ENCODE measurements around the gene MBOAT1.
A peak's percentile ranks its signal among the peaks of the same experiment; 100 is the strongest.
"Not testable (repeated sequence)": the region's sequence is repeated elsewhere in the genome, so short reads cannot be mapped to it uniquely, and the experiment has no call there.

The MBOAT1 gene

DNA sequence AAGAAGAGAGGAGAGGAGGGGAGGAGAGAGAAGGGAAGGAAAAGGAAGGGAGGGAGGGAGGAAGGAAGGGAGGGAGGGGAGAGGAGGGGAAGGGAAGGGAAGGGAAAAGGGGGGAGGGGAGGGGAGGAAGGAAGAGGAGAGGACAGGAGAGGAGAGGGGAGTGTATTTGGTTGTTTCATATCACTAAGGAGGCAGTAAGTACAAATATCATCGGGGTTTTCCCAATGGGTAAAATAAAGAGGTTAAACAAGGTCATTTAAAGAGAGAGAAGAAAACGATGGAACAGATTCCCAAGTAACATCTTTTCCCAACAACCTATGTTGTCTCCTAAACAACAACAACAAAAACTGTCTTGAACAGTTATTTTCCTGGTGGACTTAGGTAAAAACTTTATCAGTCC lies 43.6 kb downstream of the MBOAT1 start:
- no peak for DNase-seq

DNA sequence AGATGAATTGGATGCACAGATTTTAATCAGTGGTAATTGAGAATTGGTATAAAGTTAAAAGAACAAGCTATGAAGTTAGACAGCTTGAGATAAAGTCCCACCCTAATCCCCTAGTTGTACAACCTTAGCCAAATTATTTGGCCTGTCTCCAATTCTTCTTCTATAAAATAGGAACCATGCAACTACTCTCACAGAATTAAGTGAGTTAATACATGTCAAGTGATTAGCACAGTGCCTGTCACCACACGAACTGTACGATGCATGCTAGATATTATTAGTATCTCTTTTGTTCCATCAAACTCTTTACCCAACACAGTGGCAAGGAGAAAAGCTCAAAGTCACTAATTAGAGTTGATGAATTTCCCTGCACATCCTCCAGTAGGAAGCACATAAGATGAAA lies 44.7 kb downstream of the MBOAT1 start:
- DNase-seq, result no peak

DNA sequence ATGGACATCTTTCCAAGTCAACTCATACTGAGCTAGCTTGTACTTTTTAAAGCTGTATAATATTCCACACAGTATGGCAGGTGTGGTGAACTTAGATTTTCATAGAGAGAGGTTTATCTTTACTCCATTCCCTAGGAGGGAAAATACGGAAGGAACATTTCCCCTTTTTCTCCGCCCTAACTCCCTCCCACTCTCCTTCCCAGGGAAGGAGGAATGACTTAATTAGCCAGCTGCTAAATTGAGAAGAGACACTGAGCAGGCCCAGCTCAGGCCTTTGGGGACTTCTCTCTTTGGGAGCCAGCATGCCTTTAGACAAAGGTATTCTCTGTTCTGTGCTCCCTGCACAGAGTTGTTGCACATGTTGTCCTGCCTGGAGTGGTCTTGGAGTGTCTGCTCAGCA lies 46.1 kb downstream of the MBOAT1 start:
- no peak for DNase-seq

DNA sequence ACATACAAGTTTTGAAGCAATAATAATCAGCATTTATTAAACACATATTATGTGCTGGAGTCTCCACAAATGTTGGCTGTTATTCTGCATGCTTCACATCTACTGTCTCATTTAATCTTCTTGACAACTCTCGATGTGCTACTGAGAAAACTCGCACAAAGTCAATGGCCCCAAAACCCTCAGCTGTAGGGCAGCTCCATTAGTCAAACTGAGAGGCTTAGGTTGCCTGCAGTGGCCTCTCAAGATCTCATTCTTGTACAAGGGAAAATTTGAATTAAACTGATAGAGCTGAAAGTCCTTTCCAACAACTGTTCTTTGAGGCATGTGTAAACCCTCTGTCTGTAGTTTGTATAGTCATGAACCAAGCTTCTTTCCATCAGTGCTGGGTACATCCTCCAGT lies 49.8 kb downstream of the MBOAT1 start:
- no peak for DNase-seq

DNA sequence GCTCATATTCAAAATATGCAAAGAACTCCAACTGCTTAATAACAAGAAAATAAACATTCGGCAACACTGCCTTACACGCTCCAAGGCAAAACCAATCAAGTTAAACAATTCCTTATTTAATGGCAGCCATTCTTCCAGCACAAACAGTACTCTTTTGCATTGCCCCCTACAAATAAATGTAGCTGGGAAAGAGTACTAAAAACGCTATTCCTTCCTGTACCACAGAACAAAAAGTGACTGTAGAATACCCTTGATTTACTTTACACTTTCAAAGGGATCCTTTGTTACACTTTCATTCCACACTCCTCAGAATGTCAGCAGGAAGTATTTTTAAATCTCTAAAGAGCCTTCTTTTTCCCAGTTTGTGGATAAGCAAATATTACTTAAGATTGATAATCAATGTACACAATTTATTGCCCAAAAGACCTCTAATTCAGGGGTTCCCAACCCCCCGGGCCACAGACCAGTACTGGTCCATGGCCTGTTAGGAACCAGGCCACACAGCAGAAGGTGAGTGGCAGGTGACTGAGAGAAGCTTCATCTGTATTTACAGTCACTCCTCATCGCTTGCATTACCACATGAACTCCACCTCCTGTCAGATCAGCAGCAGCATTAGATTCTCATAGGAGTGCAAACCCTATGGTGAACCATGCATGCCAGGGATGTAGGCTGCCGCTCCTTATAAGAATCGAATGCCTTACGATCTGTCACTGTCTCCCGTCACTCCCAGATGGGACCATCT lies 51.6 kb downstream of the MBOAT1 start:
- DNase-seq, result peak; percentile 49

DNA sequence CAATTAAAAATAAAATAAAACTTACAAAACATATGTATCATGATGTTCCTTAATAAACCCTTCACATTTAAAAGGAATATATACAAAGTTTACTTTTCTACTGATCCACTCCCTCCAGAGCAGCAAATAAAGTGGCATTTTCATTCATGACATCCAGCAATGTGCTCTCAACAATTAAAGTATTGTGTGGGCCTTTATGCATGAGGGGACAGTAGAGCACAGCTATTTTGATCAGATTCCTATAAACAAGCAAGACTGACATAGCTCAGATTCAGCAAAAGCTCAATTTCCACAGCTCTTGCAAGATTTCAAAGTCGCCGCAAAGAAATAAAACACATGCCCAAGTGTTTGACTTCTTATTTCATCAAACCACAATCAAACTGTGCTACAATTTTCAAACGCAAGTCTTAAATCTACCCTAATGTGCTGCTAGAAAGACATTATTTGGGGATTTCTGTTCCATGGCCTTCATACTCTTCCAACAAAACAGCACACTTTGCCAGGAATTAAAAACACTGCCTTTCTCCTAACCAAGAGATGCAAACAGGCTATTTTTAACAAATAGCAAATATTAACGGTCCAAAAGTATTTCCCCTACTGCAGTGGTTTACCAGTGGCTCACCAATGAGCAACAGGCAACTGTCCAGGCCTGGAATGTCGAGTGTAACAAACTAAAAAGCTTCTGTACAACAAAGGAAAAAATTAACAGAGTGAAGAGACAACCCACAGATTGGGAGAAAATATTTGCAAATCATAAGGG lies 52.3 kb downstream of the MBOAT1 start:
- no peak for DNase-seq

DNA sequence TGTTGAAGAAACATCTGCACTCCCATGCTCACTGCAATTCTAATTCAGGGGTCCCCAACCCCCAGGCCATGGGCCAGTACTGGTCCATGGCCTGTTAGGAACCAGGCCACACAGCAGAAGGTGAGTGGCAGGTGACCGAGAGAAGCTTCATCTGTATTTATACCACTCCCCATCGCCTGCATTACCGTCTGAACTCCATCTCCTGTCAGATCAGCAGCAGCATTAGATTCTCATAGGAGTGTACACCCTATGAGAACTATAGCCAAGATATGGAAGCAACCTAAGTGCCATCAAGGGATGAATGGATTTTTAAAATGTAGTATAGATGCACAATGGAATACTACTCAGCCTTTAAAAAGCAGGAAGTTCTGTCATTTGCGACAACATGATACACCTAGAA lies 53.2 kb downstream of the MBOAT1 start:
- no peak for DNase-seq

DNA sequence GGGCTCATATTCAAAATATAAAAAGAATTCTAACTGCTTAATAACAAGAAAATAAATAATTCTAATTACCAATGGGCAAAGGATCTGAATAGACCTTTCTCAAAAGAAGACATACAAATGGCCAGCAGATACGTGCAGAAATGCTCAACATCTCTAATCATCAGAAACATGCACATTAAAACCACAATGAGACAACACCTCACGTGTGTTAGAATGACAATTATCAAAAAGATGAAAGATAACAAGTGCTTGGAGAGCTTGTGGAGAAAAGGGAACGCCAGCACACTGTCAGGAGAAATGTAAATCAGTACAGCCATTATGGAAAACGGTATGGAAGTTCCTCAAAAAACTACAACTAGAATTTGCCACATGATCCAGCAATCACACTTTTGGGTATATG lies 53.6 kb downstream of the MBOAT1 start:
- no peak for DNase-seq

DNA sequence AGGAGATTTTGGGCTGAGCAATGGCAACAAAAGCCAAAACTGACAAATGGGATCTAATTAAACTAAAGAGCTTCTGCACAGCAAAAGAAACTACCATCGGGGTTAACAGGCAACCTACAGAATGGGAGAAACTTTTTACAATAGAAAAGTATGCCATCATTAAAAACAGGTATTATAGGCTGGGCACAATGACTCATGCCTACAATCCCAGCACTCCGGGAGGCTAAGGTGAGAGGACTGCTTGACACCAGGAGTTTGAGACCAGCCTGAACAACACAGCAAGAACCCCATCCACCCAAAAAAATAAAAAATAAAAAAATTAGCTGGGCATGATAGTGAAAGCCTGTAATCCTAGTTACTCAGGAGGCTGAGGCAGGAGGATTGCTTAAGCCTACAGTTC lies 55.4 kb downstream of the MBOAT1 start:
- DNase-seq, result no peak

DNA sequence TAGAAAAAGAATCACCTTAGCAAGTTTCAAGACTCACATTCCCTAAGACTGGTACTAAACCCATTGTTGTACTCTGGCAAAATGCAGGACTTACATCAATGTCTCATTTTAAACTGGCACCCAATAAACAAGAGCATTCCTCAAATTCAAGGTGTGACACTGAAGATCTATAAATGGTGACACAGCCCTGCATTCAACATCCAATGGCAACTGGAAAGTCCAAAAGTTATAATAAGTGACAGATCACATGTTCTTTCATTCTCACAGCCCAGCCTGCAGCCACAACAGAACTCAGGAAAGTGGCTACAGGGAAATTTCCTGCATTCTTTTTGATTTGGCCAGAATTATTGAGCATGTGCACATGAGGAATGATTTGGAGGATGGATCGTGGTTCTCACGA lies 57.5 kb downstream of the MBOAT1 start:
- DNase-seq, result no peak

DNA sequence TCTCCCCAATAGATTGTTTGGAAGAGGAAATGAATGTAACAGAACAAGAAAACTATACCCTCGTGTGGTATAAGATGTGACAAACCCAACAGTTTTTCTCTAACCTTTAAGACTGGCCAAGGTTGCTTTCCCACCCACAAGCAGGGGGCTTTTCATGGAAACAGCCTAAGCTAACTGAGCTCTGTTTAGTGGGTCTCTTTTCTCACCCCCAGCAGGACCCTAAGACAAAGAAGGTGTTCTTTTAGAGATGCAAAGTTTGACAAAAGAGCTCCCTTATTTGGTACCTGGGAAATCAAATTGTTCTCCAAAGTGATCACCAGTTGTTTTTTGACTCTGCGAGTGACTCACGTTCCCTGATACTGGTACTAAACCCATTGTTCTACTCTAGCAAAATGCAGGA lies 59.1 kb downstream of the MBOAT1 start:
- DNase-seq, result no peak

DNA sequence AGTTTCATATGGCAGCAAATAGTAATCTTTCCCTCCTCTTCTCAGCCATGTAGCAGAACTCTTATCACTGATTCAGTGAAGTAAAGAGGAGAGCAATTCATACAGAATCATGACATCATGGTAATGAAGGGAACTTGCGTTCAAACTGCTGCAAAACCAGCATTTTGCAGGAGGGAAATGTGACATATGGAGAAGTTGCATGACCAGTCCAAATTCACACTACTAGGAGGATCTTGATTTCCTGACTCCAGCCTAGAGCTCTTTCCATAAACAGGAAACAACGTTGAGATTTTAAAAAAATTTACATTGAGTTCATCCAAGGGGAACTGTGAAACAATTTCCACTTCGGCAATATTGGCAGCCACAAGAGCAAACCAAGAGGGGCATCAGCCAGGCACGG lies 63.8 kb downstream of the MBOAT1 start:
- no peak for DNase-seq

DNA sequence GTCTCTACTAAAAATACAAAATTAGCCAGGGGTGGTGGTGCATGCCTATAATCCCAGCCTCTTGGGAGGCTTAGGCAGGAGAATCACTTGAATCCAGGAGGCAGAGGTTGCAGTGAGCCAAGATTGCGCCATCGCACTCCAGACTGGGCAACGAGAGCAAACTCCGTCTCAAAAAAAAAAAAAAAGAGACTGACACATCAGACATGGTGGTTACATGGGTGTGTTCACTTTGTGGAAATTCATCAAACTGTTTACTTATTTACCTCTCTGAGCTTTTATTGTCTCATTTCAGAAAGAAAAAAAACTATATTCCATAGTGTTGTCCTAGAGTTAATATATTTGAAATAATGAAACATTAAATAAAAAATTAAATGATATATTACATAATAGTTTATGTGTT lies 64.8 kb downstream of the MBOAT1 start:
- DNase-seq, result no peak

DNA sequence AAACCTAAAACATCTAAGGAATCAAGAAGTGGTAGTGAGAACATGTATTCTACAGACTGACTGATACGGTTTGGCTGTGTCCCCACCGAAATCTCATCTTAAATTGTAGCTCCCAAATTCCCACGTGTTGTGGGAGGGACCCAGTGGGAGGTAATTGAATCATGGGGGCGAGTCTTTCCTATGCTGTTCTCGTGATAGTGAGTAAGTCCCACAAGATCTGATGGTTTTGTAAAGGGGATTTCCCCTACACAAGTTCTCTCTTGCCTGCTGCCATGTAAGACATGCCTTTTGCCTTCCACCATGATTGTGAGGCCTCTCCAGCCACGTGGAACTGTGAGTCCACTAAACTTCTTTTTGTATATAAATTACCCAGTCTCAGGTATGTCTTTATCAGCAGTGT lies 65.4 kb downstream of the MBOAT1 start:
- DNase-seq, result not testable (repeated sequence)

DNA sequence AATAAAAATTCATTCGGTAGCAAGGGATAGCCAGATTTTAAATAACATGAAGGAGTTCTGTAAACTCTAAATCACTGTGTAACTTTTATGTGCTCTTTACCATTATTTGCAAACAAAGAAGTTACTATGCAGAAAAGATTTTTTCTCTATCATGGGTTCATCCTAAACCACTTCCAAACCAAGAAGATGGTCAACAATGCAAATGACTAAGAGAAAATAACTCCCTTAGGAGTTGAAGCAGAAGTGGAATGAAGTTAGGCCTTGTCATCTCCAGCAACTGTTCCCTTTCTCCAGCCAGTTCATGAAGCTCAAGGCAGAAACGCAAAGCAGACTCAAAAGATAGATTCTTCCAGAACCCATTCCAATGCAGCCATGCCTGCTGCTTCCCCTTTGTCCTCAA lies 66.0 kb downstream of the MBOAT1 start:
- DNase-seq, result no peak

DNA sequence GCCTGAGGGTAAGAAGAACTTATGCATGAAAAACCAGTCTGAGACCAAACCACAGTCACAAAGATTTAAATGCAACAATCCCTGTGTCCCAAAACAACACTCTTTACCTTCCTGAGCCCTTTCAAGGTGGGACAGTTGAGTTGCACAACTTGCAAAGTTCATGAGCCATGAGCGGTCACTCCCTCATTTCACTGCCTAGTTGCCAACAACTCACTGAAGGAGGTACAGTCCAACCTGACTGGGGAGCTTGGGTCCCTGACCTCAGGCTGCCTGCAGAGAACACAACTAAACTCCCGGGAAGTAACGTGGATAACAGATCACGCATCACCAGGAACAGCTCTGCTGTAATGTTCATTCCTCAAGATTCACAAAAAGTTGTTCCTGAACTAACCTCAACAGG lies 69.4 kb downstream of the MBOAT1 start:
- no peak for DNase-seq

DNA sequence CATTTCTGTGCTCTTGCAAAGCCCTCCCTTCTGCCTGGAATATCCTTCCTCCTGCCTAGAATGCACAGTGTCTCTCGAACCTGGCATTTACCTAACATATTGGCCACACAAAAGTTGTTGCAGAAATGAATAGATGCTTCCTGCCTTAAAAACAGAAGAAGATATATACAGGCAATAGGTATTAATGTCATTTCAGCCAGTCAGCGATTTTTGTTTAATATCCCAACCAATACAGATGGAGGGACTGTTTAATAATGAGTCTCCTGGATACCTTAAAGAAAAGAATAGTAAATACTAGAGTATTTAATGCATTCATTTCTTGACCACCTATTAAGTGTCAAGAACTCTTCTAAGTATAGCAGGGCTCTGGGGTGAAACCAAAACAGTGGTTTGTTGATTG lies 70.3 kb downstream of the MBOAT1 start:
- DNase-seq, result no peak

DNA sequence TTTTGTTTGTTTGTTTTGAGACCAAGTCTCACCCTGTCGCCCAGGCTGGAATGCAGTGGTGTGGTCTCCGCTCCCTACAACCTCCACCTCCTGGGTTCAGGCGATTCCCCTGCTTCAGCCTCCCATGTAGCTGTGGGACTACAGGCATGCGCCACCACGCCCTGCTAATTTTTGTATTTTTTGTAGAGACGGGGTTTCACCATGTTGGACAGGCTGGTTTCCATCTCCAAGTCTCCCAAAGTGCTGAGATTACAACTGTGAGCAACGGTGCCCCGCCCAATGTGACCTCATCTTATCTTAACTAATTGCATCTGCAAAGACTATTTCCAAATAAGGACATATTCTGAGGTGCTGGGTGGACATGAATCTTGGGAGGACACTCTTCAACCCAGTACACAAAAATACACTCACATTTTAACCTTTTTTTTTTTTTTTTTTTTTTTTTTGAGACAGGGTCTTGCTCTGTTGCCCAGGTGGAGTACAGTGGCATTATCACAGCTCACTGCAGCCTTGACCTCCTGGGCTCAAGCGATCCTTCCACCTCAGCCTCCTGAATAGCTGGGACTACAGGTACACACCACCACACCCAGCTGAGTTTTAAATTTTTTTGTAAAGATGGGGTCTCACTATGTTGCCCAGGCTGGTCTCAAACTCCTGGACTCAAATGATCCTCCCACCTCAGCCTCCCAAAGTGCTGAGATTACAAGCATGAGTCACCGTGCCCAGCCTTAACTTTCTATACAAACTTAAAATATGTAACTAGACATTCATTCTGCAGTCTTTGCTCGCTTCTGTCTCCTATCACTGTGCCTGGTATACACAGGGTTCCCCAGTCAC lies 72.9 kb downstream of the MBOAT1 start:
- DNase-seq, result not testable (repeated sequence)

DNA sequence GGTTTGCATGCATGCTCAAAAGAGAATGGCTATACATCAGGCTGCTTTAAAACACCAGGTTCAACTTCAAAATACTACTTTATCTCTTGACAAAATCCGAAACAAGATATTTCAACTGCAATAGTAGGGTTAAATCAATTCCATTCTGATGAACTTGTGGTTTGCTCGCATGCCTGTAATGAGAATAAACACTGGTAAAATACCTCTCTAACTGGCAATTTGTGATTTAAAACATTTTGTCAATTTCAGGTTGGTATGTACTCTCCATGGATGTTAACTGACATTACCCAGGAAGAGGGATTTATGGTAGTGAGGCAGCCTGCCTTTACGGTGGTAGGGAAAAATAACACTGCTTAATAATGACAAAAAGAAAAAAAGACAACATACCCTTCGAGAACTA lies 74.4 kb downstream of the MBOAT1 start:
- no peak for DNase-seq

DNA sequence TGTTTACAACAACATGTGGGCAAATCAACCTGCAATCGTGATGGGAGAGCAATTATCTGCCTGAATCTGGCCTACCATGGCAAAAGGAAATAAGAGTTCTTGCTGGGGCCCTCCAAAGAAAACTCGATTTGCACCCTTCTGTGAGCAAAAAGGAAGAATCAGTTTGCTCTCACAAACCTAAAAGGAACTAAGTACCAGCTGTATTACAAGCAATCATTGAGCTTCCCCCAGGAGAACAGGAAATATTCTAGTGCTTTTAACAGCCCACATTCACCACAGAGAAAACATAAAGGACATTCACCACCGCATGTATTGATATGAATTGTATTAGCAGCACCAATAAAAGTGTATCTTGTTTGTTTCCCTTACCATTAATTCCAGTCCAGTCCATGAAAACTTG lies 75.0 kb downstream of the MBOAT1 start:
- no peak for DNase-seq

DNA sequence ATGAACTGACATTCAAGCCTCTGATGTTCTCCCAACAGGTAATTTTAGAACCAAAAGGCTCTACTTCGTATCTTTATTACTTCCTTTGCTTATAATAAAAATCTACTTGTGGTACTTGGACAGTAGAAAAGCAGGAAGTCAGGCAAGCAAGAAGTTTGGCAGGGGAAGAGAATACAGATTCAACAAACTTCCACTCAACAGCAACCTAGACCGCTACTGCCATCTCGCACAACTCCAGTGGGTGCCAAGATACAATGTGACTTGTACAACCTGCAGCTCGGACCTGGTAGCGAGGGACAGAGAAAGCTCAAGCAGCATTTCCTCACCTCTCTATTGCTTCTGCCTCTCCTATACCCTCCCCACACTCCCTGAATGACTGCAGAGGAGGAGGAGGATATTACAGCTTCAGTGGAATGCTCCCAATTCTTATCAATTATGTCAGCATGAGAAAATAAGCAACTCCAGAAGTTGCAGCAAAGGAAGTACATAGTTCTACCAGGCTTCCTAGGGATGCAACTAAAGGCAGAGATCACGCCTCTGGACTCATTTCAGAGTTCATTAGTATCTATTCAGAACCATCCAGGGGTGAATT lies 76.5 kb downstream of the MBOAT1 start:
- DNase-seq, result no peak

DNA sequence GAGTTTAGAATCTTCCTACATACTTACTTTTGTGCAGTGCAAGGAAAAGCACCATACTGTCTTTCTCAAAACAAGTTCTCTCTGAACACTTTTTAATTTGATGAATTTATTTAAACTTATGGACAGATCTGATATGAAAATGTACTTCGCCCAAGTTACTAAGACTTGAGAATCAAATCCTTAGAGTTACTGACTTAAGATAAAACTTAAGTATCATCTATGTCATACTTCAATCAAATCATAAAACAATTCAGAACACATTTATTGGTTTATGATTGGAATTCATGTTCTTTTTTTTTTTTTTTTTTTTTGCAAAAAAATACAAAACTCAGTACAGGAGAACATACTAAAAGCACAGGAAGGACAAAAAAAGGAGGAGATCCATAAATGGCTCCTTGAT lies 77.7 kb downstream of the MBOAT1 start:
- no peak for DNase-seq

DNA sequence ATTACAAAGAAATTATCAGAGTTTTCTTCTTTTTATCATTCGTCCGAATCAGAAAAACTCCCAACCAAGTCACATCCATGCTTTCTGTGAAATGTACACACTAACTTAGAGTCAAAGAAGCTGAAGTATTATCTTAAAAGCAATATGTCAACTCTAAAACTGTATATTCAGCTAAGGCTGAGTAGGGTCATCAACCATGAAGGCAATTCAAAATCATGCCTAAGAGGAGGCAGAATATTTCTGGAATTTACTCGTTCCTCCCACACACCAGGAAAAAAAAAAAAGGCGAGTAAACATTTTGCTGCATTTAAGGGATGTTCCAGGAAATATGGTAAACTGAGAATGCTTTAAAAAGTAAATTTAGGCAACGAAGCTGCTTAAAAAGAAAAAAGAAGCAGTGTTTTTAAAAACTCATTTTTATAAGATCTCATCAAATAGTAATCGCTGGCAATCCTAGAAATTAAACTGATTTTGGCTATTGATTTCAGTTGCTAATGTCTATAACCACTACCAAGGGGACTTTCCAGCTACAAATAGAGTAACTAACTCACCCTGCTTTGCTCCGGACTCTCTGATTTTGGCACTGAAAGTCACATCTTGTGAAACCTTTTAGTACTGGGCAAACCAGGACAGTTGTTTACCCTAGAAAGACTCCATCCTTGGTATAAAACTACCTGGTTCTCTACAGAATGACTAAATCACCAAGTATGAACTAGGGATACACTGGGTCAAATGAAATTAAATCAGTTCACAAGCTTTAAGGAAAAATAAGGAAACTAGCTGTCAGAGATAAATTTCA lies 82.8 kb downstream of the MBOAT1 start:
- DNase-seq, result no peak
